ENCODE measurements around the gene SMARCA2.

The SMARCA2 gene

GRCh38 chr9:2228132-2228531 is 213.0 kb downstream of the SMARCA2 start:
- H3K36me3 ChIP-seq (ENCODE audit: insufficient read depth): no peaks in the 10 kb centered on the region
- H3K4me2 ChIP-seq: no peak overlapping the region
- peak; percentile 68 for TF ChIP-seq CTCF (conservative IDR thresholded peaks at IDR 0.05; ENCODE audit: low read depth, low read length)
- H3K4me1 ChIP-seq (ENCODE audit: low read depth, poor library complexity, severe bottlenecking): peaks cover 23% of the 10 kb centered on the region
- no peaks in the 10 kb centered on the region for H4K20me1 ChIP-seq (ENCODE audit: insufficient read depth)
- H3K4me3 ChIP-seq (IDR thresholded peaks at IDR 0.05; ENCODE audit: insufficient read depth, low read depth, low read length): no peak overlapping the region
- H3K27ac ChIP-seq: no peak overlapping the region
- no peak overlapping the region for H3K9ac ChIP-seq
- H2AFZ ChIP-seq (ENCODE audit: low read depth): no peak overlapping the region
- H3K79me2 ChIP-seq (ENCODE audit: insufficient read depth, low read depth): no peaks in the 10 kb centered on the region
- no peaks in the 10 kb centered on the region for H3K27me3 ChIP-seq (ENCODE audit: insufficient read depth, low read depth)

GRCh38 chr9:2228641-2229040 is 213.5 kb downstream of the SMARCA2 start:
- no peak overlapping the region for H3K4me2 ChIP-seq
- no peak overlapping the region for H3K27ac ChIP-seq
- H4K20me1 ChIP-seq (ENCODE audit: insufficient read depth): no peaks in the 10 kb centered on the region
- H3K79me2 ChIP-seq (ENCODE audit: insufficient read depth, low read depth): no peaks in the 10 kb centered on the region
- no peaks in the 10 kb centered on the region for H3K27me3 ChIP-seq (ENCODE audit: insufficient read depth, low read depth)
- TF ChIP-seq CTCF (conservative IDR thresholded peaks at IDR 0.05; ENCODE audit: low read depth, low read length): no peak
- H3K36me3 ChIP-seq (ENCODE audit: insufficient read depth): no peaks in the 10 kb centered on the region
- no peak overlapping the region for H2AFZ ChIP-seq (ENCODE audit: low read depth)
- no peak overlapping the region for H3K4me3 ChIP-seq (IDR thresholded peaks at IDR 0.05; ENCODE audit: insufficient read depth, low read depth, low read length)
- no peak overlapping the region for H3K9ac ChIP-seq
- H3K4me1 ChIP-seq (ENCODE audit: low read depth, poor library complexity, severe bottlenecking): peaks cover 23% of the 10 kb centered on the region

GRCh38 chr9:2229109-2229721 is 214.1 kb downstream of the SMARCA2 start:
- Histone ChIP-seq H3K27ac (no peak overlapping the region), H3K36me3 (ENCODE audit: insufficient read depth) (no peaks in the 10 kb centered on the region), H3K4me3 (IDR thresholded peaks at IDR 0.05; ENCODE audit: insufficient read depth, low read depth, low read length) (no peak overlapping the region), H3K4me2 (peak overlapping the region; percentile 23; the same call in 1 of the 2 replicates), H3K27me3 (ENCODE audit: insufficient read depth, low read depth) (no peaks in the 10 kb centered on the region), H2AFZ (ENCODE audit: low read depth) (no peak overlapping the region), H4K20me1 (ENCODE audit: insufficient read depth) (no peaks in the 10 kb centered on the region), H3K79me2 (ENCODE audit: insufficient read depth, low read depth) (no peaks in the 10 kb centered on the region), H3K4me1 (ENCODE audit: low read depth, poor library complexity, severe bottlenecking) (peaks cover 23% of the 10 kb centered on the region), H3K9ac (no peak overlapping the region)
- TF ChIP-seq CTCF (conservative IDR thresholded peaks at IDR 0.05; ENCODE audit: low read depth, low read length): no peak

GRCh38 chr9:2230362-2230761 is 215.2 kb downstream of the SMARCA2 start:
- Histone ChIP-seq H4K20me1 (ENCODE audit: insufficient read depth) (no peaks in the 10 kb centered on the region), H3K4me1 (ENCODE audit: low read depth, poor library complexity, severe bottlenecking) (peaks cover 23% of the 10 kb centered on the region), H3K79me2 (ENCODE audit: insufficient read depth, low read depth) (no peaks in the 10 kb centered on the region), H3K4me2 (no peak overlapping the region), H3K27ac (no peak overlapping the region), H3K36me3 (ENCODE audit: insufficient read depth) (no peaks in the 10 kb centered on the region), H2AFZ (ENCODE audit: low read depth) (no peak overlapping the region), H3K4me3 (IDR thresholded peaks at IDR 0.05; ENCODE audit: insufficient read depth, low read depth, low read length) (no peak overlapping the region), H3K27me3 (ENCODE audit: insufficient read depth, low read depth) (no peaks in the 10 kb centered on the region), H3K9ac (no peak overlapping the region)
- TF ChIP-seq CTCF (conservative IDR thresholded peaks at IDR 0.05; ENCODE audit: low read depth, low read length): no peak
